ENCODE results near the gene MTERF4. TPM values are rescaled to one million over a fixed set of nuclear protein-coding genes. Genes with fewer than 3 reads are reported as not detected.
"Not testable (repeated sequence)": the region's sequence is repeated elsewhere in the genome, so short reads cannot be mapped to it uniquely, and the experiment has no call there.

The MTERF4 gene
- total RNA-seq, 2 experiments from 2014 or later = 33.2 to 36.6 TPM

DNA sequence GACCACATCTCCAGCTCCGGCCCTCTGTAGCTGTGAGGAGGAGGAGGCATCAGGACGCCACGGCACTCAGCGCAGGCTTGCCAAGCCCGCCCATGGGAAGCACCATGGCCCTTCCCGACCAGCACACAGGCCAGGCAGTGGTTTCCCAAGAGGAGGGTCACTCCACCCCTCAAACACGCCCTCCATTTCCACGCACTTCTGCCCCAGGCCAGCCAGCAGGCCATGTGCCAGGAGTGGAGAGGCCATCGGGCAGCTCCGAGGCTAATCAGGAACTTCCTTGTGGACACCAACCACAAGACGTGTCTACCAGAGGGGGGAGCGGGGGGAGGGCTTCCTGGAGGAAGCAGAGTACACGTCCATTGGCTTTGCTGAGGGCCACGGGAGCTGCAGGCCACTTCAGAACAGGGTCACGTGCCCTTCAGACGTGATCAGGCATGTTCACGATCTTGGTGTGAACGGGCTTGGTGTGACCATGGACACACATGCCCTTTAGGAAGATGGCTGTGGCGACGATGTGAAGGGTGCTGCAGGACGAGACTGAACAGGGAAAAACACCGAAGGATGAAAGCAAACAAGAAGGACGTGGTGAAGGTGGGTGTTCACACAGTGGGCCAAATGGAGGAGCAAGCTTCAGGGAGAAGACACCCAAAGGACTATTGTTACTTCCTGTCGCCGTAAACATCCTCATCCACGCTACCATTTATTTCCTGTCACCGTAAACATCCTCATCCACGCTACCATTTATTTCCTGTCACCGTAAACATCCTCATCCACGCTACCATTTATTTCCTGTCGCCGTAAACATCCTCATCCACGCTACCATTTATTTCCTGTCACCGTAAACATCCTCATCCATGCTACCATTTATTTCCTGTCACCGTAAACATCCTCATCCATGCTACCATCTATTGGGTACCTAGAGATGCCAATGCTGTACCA is 6.5 kb upstream of the MTERF4 start:
- H3K4me1 Mint-ChIP-seq (ENCODE audit: low read depth) = peaks cover 62% of the 10 kb centered on the region
- ChIA-PET CTCF (interaction anchor here (1.3 kb wide), 1 partner anchor 30 kb away, joined by 3 read pairs; no protein-coding TSS in a partner anchor), POLR2A (interaction anchor here (1.0 to 2.9 kb wide), 4 partner anchors 9 to 153 kb away, joined by 3 to 11 read pairs (median 5); partner anchors contain the start of genes PASK and PPP1R7)
- TF ChIP-seq, protein P1, sequence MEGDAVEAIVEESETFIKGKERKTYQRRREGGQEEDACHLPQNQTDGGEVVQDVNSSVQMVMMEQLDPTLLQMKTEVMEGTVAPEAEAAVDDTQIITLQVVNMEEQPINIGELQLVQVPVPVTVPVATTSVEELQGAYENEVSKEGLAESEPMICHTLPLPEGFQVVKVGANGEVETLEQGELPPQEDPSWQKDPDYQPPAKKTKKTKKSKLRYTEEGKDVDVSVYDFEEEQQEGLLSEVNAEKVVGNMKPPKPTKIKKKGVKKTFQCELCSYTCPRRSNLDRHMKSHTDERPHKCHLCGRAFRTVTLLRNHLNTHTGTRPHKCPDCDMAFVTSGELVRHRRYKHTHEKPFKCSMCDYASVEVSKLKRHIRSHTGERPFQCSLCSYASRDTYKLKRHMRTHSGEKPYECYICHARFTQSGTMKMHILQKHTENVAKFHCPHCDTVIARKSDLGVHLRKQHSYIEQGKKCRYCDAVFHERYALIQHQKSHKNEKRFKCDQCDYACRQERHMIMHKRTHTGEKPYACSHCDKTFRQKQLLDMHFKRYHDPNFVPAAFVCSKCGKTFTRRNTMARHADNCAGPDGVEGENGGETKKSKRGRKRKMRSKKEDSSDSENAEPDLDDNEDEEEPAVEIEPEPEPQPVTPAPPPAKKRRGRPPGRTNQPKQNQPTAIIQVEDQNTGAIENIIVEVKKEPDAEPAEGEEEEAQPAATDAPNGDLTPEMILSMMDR (IDR thresholded peaks at IDR 0.05) = no peak
- ATAC-seq (no peak), DNase-seq (peak; percentile 32)
- H3K9me3 Mint-ChIP-seq = no peaks in the 10 kb centered on the region
- H3K27ac Mint-ChIP-seq = peak overlapping the region; percentile 93
- H3K4me3 Mint-ChIP-seq = peak overlapping the region; percentile 81
- no peaks in the 10 kb centered on the region for H3K27me3 Mint-ChIP-seq
- intact Hi-C loops (cut with micrococcal nuclease) = loop anchor here (5.0 kb wide), 1 partner anchor 39 kb away; the partner anchor contains the start of gene PASK
- peaks cover 31% of the 10 kb centered on the region for H3K36me3 Mint-ChIP-seq (ENCODE audit: low read depth)

DNA sequence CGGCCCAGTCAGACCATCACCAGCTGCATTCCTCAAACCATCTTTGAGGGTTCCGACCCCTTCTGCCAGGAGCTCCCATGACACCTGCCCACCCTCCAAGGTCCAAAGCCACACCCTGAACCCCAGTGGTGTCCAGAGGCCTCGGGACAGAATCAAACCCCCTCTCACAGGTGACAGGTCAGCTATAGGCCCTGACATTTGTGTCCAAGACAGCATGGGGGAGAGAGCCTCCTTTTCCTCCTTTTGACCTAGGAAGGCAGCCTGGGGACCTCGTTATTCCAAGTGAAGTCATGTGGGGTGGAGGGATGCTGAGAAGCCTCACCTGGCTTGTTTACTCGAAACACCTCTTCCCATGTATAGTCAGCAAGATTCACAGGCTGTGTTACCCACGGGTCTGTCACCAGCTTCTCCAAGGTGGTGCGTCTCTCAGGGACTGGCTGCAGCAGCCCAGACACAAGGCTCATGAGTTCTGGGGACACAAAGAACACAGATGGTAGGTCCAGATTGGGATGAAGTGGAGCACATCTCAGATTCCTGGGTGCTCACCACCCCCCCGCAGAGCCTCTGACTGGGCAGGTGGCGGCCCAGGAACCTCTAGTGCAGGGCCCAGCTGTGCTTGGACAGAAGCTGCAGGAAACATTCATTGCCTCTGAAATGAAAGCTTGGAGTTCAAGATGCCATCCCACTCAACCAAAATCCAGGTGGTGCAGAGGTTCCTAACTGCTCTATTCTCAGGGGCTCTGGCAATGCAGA is 5.1 kb upstream of the MTERF4 start:
- H3K4me3 Mint-ChIP-seq = no peak overlapping the region
- POLR2A ChIA-PET = interaction anchor here (0.8 to 2.2 kb wide), 5 partner anchors 8 to 43 kb away, joined by 3 to 6 read pairs (median 3); partner anchors contain the start of gene PPP1R7
- H3K27me3 Mint-ChIP-seq = no peaks in the 10 kb centered on the region
- TF ChIP-seq, protein P1 (IDR thresholded peaks at IDR 0.05) = no peak
- H3K27ac Mint-ChIP-seq = peak overlapping the region; percentile 93
- intact Hi-C loops (cut with micrococcal nuclease) = loop anchor here (5.0 kb wide), 1 partner anchor 40 kb away; the partner anchor contains the start of gene PASK
- peaks cover 57% of the 10 kb centered on the region for H3K4me1 Mint-ChIP-seq (ENCODE audit: low read depth)
- ATAC-seq = no peak
- CTCF ChIA-PET = interaction anchor here (1.3 kb wide), 1 partner anchor 28 kb away, joined by 3 read pairs; no protein-coding TSS in a partner anchor
- no peak for DNase-seq
- peaks cover 26% of the 10 kb centered on the region for H3K36me3 Mint-ChIP-seq (ENCODE audit: low read depth)
- H3K9me3 Mint-ChIP-seq = no peaks in the 10 kb centered on the region

DNA sequence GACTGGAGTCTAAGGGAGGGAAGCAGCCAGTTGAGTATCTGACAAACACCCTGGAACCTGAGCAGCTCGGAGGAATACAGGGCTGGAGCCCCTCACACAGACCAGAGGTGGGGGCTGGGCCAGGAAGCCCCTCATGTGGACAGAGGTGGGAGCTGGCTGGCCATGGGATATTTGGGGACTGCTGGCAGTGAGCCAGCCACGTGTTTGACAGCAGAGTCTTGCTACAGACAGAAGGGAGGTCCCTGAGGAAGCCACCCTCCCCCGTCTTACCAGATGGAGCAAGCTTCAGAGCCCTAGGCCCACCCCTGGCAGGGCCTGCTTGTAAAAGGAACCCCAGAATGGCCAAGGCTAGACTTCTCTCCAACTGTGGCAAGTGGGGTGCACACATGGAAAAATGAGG is 3.6 kb upstream of the MTERF4 start:
- intact Hi-C loops (cut with micrococcal nuclease) = loop anchor here (5.0 kb wide), 1 partner anchor 42 kb away; the partner anchor contains the start of gene PASK
- H3K4me3 Mint-ChIP-seq = no peak overlapping the region
- H3K4me1 Mint-ChIP-seq (ENCODE audit: low read depth) = peaks cover 53% of the 10 kb centered on the region
- no peaks in the 10 kb centered on the region for H3K9me3 Mint-ChIP-seq
- ChIA-PET POLR2A (no interaction called here), CTCF (interaction anchor here (1.0 to 1.1 kb wide), 2 partner anchors 12 to 27 kb away, joined by 3 read pairs; no protein-coding TSS in a partner anchor)
- H3K36me3 Mint-ChIP-seq (ENCODE audit: low read depth) = peaks cover 12% of the 10 kb centered on the region
- H3K27me3 Mint-ChIP-seq = no peaks in the 10 kb centered on the region
- H3K27ac Mint-ChIP-seq = peak overlapping the region; percentile 71
- TF ChIP-seq, protein P1 (IDR thresholded peaks at IDR 0.05) = no peak
- no peak for DNase-seq
- ATAC-seq = no peak

DNA sequence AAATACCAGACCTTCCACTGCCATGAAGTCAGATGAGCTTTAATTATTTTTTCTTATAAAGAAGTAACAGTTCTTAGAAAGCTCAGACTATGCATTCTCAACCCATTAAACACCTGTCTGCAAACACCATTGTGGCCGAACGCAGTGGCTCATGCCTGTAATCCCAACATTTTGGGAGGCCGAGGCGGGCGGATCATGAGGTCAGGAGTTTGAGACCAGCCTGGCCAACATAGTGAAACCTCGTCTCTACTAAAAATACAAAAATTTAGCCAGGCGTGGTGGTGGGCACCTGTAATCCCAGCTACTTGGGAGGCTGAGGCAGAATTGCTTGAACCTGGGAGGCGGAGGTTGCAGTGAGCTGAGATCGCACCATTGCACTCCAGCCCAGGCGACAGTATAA is 2.5 kb upstream of the MTERF4 start:
- Mint-ChIP-seq H3K36me3 (ENCODE audit: low read depth) (peaks cover 16% of the 10 kb centered on the region), H3K27ac (peak overlapping the region; percentile 99), H3K4me1 (ENCODE audit: low read depth) (peaks cover 55% of the 10 kb centered on the region)
- H3K9me3 Mint-ChIP-seq, DNase-seq, ATAC-seq, H3K27me3 Mint-ChIP-seq, H3K4me3 Mint-ChIP-seq: not testable (repeated sequence)
- intact Hi-C loops (cut with micrococcal nuclease) = loop anchor here (5.0 kb wide), 1 partner anchor 43 kb away; the partner anchor contains the start of gene PASK
- POLR2A ChIA-PET = interaction anchor here (0.6 to 3.4 kb wide), 3 partner anchors 20 to 596 kb away, joined by 3 to 24 read pairs (median 3); partner anchors contain the start of genes PASK and PPP1R7
- CTCF ChIA-PET = interaction anchor here (1.3 kb wide), 1 partner anchor 45 kb away, joined by 3 read pairs; the partner anchor contains the start of gene PASK

DNA sequence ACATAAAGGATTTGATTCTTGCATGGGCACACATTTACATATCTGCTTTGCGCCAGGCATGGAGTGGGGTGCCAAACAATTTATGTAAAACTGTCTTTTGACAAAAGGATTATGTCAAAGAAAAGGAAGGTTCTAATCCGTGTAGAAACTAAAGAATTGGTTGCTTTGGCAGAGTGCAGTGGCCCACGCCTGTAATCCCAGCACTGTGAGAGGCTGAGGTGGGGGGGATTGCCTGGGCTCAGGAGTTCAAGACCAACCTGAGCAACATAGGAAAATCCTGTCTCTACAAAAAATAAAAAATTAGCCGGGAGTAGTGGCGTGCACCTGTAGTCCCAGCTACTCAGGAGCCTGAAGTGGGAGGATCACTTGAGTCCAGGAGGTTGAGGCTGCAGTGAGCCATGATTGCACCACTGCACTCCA is 1.1 kb upstream of the MTERF4 start:
- POLR2A ChIA-PET = interaction anchor here (1.2 to 4.9 kb wide), 3 partner anchors 8 to 47 kb away, joined by 3 to 38 read pairs (median 24); partner anchors contain the start of genes PASK and PPP1R7
- DNase-seq = no peak

More for the DNA sequence above, 1.1 kb upstream of the MTERF4 start:
- intact Hi-C loops (cut with micrococcal nuclease) = no loop called here
- peak overlapping the region; percentile 97 for H3K4me3 Mint-ChIP-seq
- H3K36me3 Mint-ChIP-seq (ENCODE audit: low read depth) = peaks cover 18% of the 10 kb centered on the region
- CTCF ChIA-PET = interaction anchor here (1.1 to 1.6 kb wide), 2 partner anchors 9 to 23 kb away, joined by 3 to 5 read pairs; no protein-coding TSS in a partner anchor
- TF ChIP-seq, protein P1 (IDR thresholded peaks at IDR 0.05) = no peak
- peak overlapping the region; percentile 99 for H3K27ac Mint-ChIP-seq
- ATAC-seq = no peak
- H3K9me3 Mint-ChIP-seq = no peaks in the 10 kb centered on the region
- peaks cover 56% of the 10 kb centered on the region for H3K4me1 Mint-ChIP-seq (ENCODE audit: low read depth)
- H3K27me3 Mint-ChIP-seq = no peaks in the 10 kb centered on the region

Data from activated CD8-positive, alpha-beta T cell treated with anti-CD3 and anti-CD28 coated beads for 36 hours (primary cell).